ENCODE data around the gene OR4F3. TPM values are rescaled to one million over a fixed set of nuclear protein-coding genes. Genes with fewer than 3 reads are reported as not detected.

The OR4F3 gene
- not detected for total RNA-seq

GRCh38 chr5:181366968-181367367 lies at the start of gene OR4F3:
TSS of gene OR4F3 (plus strand) at chr5:181367268.

Other genes starting within 250 kb of the OR4F3 start
- not detected for gene OR2V1, start 236.1 kb upstream of the OR4F3 start, total RNA-seq
- gene OR2V2, start 219.7 kb upstream of the OR4F3 start, total RNA-seq, result not detected
- gene TRIM7, start 162.1 kb upstream of the OR4F3 start, total RNA-seq, result under 1 TPM; 0.48 to 0.88 TPM
- 10 to 100 TPM; 40.3 to 40.8 TPM for gene TRIM41, start 144.0 kb upstream of the OR4F3 start, total RNA-seq
- gene RACK1, start 123.4 kb upstream of the OR4F3 start, total RNA-seq, result 1,000 to 10,000 TPM; 2,645 to 2,672 TPM
- gene TRIM52, start 106.1 kb upstream of the OR4F3 start, total RNA-seq, result 10 to 100 TPM; 33.5 to 34.2 TPM